OCI-LY3 (cell line): ENCODE measurements around the gene SYNPO2.

ENCODE experiments used
- H2AFZ ChIP-seq: fragments of 200-600, 300-600 bp; shearing (Covaris generic); 2 replicates; pipeline ENCODE4 v1.6.0; 2014; ENCODE audit warnings: antibody characterized with exemption, low read depth, low read length
- H3K27ac ChIP-seq: fragments of 200-600, 300-600 bp; sonication (generic); 2 replicates; pipeline ENCODE4 v1.5.1; 2014; ENCODE audit warnings: mild to moderate bottlenecking, low read length, moderate library complexity, mixed read lengths
- H3K27me3 ChIP-seq: fragments of 200-600, 300-600 bp; sonication (generic); 2 replicates; pipeline ENCODE4 v1.6.1; 2014; ENCODE audit warnings: low read depth, low read length, mixed read lengths
- H3K36me3 ChIP-seq: fragments of 200-600, 300-600 bp; sonication (generic); replicated peaks from 2 replicates; pipeline ENCODE3; 2014; ENCODE audit warnings: low read depth, low read length, mixed read lengths
- H3K4me1 ChIP-seq: fragments of 300-600, 200-600 bp; sonication (generic); 2 replicates; pipeline ENCODE4 v1.6.1; 2014; ENCODE audit warnings: low read length, mixed read lengths
- H3K4me2 ChIP-seq: fragments of 200-600, 300-600 bp; sonication (generic); 2 replicates; pipeline ENCODE4 v1.6.1; 2014; ENCODE audit warnings: low read length, mixed read lengths
- H3K4me3 ChIP-seq: fragments of 300-600, 200-600 bp; sonication (generic); 2 replicates; pipeline ENCODE4 v1.5.1; 2014; ENCODE audit warnings: antibody characterized with exemption, mild to moderate bottlenecking, low read length, moderate library complexity
- H3K79me2 ChIP-seq: fragments of 300-600, 200-600 bp; shearing (Covaris generic); 2 replicates; pipeline ENCODE4 v1.6.1; 2014; ENCODE audit warnings: mild to moderate bottlenecking, low read length, mixed read lengths
- H3K9ac ChIP-seq: fragments of 300-600, 200-600 bp; shearing (Covaris generic); 2 replicates; pipeline ENCODE4 v1.6.0; 2014; ENCODE audit warnings: mild to moderate bottlenecking, low read length, moderate library complexity
- H3K9me3 ChIP-seq: fragments of 200-600, 300-600 bp; shearing (Covaris generic); 2 replicates; pipeline ENCODE4 v1.6.1; 2014; ENCODE audit warnings: low read length, mixed read lengths; ENCODE audit not compliant: insufficient read depth
- H4K20me1 ChIP-seq: fragments of 200-600, 300-600 bp; sonication (generic); 2 replicates; pipeline ENCODE4 v1.6.1; 2016; ENCODE audit warnings: low read length, mixed read lengths; ENCODE audit not compliant: insufficient read depth
- CTCF ChIP-seq: fragments of 200-600, 300-600 bp; sonication (generic); IDR thresholded peaks from 2 replicates; pipeline ENCODE4 v1.5.1; 2014; ENCODE audit warnings: antibody characterized with exemption, low read length, low read depth
- EZH2phosphoT487 ChIP-seq: fragments of 200-600 bp; shearing (Covaris generic); IDR thresholded peaks from 2 replicates; pipeline ENCODE4 v1.6.1; 2018; ENCODE audit warnings: antibody characterized with exemption, mixed run types, low read depth

Gene SYNPO2

GRCh38 chr4:118843237-118843636 is 45.4 kb upstream of the SYNPO2 start:
- Histone ChIP-seq H3K79me2 (no peaks in the 10 kb centered on the region), H3K4me2 (no peak overlapping the region), H2AFZ (no peak overlapping the region), H3K27ac (no peak overlapping the region), H3K27me3 (peaks cover 4% of the 10 kb centered on the region; the same call in 1 of the 2 replicates), H4K20me1 (no peaks in the 10 kb centered on the region), H3K4me1 (no peaks in the 10 kb centered on the region), H3K9me3 (no peaks in the 10 kb centered on the region), H3K36me3 (no peaks in the 10 kb centered on the region), H3K9ac (no peak overlapping the region), H3K4me3 (no peak overlapping the region)
- no peak for TF ChIP-seq CTCF
- TF ChIP-seq EZH2phosphoT487 = no peak

- H3K79me2 ChIP-seq = no peaks in the 10 kb centered on the region
- H3K36me3 ChIP-seq = no peaks in the 10 kb centered on the region
- H3K4me1 ChIP-seq = peaks cover 5% of the 10 kb centered on the region
- no peak overlapping the region for H3K4me2 ChIP-seq
- H4K20me1 ChIP-seq = no peaks in the 10 kb centered on the region
- H3K9ac ChIP-seq = no peak overlapping the region
- peaks cover 4% of the 10 kb centered on the region; the same call in 1 of the 2 replicates for H3K27me3 ChIP-seq
- no peak overlapping the region for H3K27ac ChIP-seq
- TF ChIP-seq EZH2phosphoT487 (no peak), CTCF (no peak)
- H3K9me3 ChIP-seq = no peaks in the 10 kb centered on the region
- H2AFZ ChIP-seq = no peak overlapping the region
- H3K4me3 ChIP-seq = no peak overlapping the region
Measured at GRCh38 chr4:118845552-118846050, 43.1 kb upstream of the SYNPO2 start.

- peaks cover 4% of the 10 kb centered on the region; the same call in 1 of the 2 replicates for H3K27me3 ChIP-seq
- no peaks in the 10 kb centered on the region for H3K36me3 ChIP-seq
- TF ChIP-seq EZH2phosphoT487 (no peak), CTCF (no peak)
- H3K4me3 ChIP-seq = no peak overlapping the region
- no peak overlapping the region for H3K9ac ChIP-seq
- no peak overlapping the region for H3K4me2 ChIP-seq
- H3K27ac ChIP-seq = no peak overlapping the region
- no peak overlapping the region for H2AFZ ChIP-seq
- no peaks in the 10 kb centered on the region for H3K9me3 ChIP-seq
- no peaks in the 10 kb centered on the region for H4K20me1 ChIP-seq
- no peaks in the 10 kb centered on the region for H3K79me2 ChIP-seq
- peaks cover 9% of the 10 kb centered on the region for H3K4me1 ChIP-seq
Measured at GRCh38 chr4:118846979-118847378, 41.7 kb upstream of the SYNPO2 start.

GRCh38 chr4:118848242-118848641 is 40.4 kb upstream of the SYNPO2 start:
- H3K27ac ChIP-seq = no peak overlapping the region
- no peak for TF ChIP-seq CTCF
- TF ChIP-seq EZH2phosphoT487 = no peak
- H3K4me1 ChIP-seq = peaks cover 9% of the 10 kb centered on the region
- H3K36me3 ChIP-seq = no peaks in the 10 kb centered on the region
- H3K4me3 ChIP-seq = no peak overlapping the region
- H2AFZ ChIP-seq = no peak overlapping the region
- no peak overlapping the region for H3K4me2 ChIP-seq
- H3K27me3 ChIP-seq = peaks cover 4% of the 10 kb centered on the region; the same call in 1 of the 2 replicates
- no peaks in the 10 kb centered on the region for H3K9me3 ChIP-seq
- no peaks in the 10 kb centered on the region for H3K79me2 ChIP-seq
- no peak overlapping the region for H3K9ac ChIP-seq
- no peaks in the 10 kb centered on the region for H4K20me1 ChIP-seq
